Fibroblast of lung (primary cell): ENCODE measurements around the gene VPS26C.

Experiments
- CTCF ChIP-seq, 2 donors: IDR thresholded peaks in 1 of 2; conservative IDR thresholded peaks in 1 of 2; 1 replicate in 1 of 2; 2 replicates in 1 of 2; pipeline ENCODE4 v1.5.1; 2011 to 2012; ENCODE audit warnings: low read length in 2 of 2, control low read depth in 1 of 2, inconsistent platforms in 1 of 2, low read depth in 1 of 2, mild to moderate bottlenecking in 1 of 2
- EZH2 ChIP-seq: IDR thresholded peaks from 2 replicates; pipeline ENCODE4 v1.5.1; 2012; ENCODE audit warnings: low read length, control low read depth, mild to moderate bottlenecking; ENCODE audit errors: missing control alignments

GRCh38 chr21:37233551-37234146, 33.5 kb downstream of the VPS26C start:
- TF ChIP-seq EZH2 (no peak), CTCF (conservative IDR thresholded peaks at IDR 0.05 in 1 of 2, IDR thresholded peaks at IDR 0.05 in 1 of 2; ENCODE audit: low read depth in 1 of 2, low read length in 2 of 2) (no peak)
